D341Med (cell line): ENCODE measurements around the gene COL6A2.
"Not testable (repeated sequence)": the region's sequence is repeated elsewhere in the genome, so short reads cannot be mapped to it uniquely, and the experiment has no call there.

Source experiments
- DNase-seq: peaks from one replicate; pipeline ENCODE4 v3.0.0; 2012; ENCODE audit warnings: low spot score

Gene COL6A2

GRCh38 chr21:46061063-46061462 lies 36.8 kb upstream of the COL6A2 start:
- no peak for DNase-seq

DNA sequence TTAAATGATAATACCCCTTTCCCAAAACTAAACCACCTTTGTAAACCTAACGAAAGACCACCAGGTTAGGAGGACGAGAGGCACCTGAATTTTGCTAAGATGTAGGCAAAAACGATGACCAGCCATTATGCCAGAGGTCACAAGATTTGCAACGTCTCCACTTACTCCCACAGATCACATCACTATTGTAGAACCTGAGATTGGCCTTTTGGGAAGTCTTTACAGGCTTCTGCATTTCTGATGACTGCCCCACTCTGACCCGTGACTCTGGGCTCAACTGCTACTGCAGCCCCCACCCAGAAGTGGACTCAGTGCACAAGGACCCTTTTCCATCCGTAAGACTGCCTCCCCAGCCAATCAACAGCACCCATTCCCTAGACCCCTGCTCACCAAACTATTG lies 36.4 kb upstream of the COL6A2 start:
- no peak for DNase-seq

GRCh38 chr21:46061950-46062349 lies 36.0 kb upstream of the COL6A2 start:
- no peak for DNase-seq

- peak; percentile 2 for DNase-seq
Measured at GRCh38 chr21:46062471-46063211, 35.3 kb upstream of the COL6A2 start.

DNA sequence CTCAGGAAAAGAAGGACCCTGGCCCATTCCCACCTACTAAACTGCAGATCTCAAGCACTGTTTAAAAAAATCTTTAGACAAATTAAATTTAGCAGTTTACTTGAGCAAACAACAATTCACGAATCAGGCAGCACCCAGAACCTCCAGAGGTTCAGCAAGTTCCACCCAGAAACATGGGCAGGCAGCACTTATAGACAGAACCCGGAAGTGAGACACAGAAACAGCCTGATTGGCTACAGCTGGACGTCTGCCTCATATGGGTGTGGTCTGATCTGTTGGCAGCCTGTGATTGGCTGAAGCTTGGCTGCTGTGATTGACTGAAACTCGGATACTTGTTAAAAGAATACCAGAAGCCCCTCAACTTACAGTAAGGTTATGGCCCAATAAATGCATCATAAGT lies 34.7 kb upstream of the COL6A2 start:
- no peak for DNase-seq

DNA sequence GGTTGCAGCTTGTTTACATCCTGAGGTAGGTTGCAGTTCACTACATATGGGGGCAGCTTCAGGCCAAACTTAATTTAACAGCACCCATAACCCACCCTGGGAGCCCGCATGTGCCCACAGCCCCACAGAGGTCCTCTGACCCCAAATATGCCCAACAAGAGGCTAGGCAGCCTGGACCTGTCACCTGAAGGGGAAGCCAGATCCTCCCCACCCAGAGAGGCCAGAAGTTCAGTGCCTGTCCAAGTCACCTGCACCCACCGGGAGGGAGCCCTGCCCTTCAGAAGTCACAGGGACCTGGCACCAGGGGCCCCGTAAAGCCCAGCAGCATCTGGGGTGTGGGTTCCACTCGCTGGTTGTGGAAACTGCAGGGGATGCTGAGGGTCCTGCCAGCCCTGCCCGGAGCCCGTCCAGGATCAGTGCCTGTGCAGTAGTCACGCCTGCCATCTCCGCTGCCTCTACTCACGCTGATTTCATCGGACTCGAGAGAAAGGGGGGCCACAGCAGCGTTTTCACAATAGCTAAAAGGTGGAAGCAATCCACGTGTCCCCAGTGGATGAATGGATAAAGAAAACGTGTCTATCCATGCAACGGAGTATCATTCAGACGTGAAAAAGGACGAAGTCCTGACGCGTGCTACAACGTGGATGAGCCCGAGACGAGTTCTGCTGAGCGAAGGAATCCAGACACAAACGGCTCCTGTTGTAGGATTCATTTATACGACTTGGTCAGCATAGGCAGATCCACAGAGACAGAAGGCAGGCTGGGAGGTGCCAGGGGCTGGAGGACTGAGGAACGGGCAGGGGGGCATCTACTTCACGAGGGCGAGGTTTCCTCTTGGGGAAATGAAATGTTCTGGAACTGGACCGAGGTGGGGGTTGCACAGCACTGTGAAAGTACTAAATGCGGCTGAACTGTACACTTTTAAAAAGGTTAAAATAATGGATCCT lies 33.9 kb upstream of the COL6A2 start:
- peak; percentile 14 for DNase-seq

GRCh38 chr21:46064870-46065214 lies 33.1 kb upstream of the COL6A2 start:
- peak; percentile 31 for DNase-seq

DNA sequence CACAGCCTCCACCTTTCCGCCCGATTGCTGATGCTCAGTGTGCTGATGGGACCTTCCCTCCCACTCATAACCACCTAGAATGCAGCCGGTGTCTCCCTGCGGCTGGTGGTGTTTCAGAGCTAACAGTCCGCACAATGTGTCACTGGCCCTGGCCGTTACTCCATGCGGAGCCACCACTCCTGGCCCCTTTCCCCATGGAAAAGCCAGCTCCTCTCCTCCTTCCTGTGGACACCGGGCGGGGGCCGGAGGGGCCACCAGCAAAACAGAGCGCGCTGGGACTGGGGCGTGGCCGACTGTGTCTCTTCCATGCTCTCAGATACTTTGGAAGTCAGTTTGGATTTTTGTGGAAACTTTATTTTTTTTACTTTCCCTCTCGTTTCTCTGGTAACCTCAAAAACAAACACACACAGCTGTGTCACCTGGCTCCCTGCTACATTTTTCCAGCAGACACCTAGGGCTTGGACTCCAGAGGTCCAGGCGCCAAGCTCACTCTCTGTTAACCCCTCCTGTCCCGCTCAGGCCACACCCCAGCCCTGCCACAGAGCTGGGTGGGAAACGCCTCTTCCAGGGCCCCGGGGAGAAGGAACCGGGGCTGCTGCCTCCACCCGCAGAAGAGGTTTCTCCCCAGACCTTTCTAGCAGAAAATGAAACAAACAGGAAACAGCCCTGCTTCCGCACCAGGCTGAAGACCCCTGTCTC lies 32.5 kb upstream of the COL6A2 start:
- no peak for DNase-seq

DNA sequence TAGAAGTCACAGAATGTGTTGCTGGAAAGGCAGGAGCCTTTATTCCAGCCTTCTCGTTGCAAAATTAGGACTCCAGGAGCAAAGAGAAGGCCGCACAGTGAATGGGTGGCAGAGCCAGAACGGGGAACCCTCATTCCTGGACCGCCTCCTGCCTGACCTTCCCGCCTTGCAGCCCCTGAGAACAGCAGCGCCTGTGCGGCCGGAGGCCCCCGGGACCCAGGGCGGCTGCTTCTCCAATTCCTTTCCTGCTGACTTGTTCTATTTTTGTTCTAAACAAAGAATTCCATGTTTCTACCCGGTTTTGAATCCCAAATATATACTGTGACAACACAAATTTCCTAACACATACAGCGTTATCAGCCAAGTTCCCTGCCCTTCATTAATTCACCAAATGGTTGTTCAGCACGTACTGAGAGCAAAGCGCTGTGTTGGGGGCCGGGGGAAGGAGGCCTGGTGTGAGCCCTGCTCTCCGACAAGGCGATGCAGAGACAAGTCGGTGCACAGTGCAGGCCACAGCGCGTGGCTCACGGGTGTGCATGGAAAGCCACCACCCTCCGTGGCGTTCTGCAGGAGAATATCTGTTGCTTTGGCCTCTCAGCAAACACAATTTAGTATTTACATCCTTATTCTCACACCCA lies 31.9 kb upstream of the COL6A2 start:
- DNase-seq, result no peak

DNA sequence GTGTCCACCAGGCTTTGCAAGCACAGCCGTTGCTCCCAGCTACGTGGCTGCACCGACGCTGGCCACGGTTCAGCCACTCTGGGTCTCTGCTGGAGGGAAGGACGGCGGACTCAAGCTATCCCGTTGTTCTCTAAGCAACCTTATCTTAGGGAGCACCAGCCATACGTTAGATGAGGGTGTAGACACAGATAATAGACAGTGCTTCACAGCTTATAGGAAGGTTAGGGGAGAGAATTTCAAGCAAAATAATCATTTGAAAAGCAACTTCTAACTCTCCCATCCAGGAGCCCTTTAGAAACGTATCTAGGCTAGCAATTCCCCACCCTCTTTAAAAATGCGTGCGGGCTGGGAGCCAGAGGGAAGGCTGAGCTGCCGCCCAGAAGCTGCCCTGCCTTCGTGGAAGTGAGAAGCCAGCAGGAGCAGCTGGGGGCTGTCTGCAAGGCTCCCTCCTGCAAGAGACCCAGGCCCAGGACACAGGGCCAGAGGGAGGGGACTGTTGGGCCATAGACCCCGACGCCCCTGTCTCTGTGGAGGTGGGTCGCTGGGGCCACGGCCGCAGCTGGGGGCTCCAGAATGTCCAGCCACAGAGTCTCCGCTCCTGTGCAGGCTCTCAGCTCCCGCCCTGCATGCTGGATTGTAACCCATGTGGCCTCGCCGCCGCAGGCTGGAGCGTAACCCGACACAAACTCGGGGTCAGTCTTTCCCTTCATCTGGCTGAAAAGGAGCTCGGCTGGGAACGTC lies 31.2 kb upstream of the COL6A2 start:
- no peak for DNase-seq

DNA sequence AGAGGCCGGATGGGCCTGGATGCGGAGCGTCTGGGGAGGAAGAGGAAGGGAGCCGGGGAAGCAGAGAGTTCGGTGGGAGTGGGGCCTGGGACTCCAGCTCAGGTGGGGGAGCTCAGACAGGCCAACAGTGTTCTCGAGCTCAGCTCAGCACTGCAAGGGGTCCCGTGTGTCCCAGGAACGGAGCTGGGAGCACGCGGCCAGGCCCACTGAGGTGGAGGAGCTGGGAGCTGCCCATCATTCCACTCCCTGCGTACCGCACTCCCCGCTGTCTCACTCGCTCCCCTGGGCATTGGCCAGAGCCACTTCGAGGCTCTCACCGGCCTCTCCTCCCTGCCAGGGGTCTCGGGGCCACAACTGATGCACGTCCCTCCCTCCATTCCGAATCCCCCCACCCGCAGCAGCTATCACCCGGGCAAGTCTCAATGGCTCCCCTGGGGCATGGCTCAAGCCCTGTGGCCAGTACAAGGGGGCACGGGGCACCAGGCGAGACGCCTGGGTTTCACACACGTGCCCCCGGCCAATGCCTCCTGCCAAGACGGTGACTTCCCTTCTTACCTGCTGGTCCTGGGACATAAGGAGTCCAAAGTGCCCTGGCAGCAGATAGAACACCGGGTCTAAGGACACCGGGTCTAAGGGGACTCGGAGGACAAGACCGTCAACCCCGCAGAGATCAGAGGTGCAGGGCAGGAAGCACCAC lies 30.3 kb upstream of the COL6A2 start:
- no peak for DNase-seq

DNA sequence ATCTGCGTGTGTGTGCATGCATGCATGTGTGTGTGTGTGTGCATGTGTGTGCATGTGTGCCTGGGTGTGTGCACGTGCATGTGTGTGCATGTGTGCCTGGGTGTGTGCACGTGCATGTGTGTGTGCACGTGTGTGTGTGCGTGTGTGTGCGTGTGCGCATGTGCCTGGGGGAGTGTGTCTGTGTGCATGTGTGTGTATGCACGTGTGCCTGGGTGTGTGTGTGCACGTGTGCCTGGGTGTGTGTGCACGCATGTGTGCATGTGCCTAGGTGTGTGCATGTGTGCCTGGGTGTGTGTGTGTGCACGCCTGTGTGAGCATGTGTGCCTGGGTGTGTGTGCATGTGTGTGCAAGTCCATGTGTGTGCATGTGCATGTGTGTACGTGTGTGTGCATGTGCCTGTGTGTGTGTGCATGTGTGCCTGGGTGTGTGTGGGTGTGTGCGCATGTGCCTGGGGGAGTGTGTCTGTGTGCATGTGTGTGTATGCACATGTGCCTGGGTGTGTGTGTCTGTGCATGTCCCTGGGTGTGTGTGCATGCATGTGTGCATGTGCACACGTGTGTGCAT lies 29.3 kb upstream of the COL6A2 start:
- DNase-seq, result no peak

DNA sequence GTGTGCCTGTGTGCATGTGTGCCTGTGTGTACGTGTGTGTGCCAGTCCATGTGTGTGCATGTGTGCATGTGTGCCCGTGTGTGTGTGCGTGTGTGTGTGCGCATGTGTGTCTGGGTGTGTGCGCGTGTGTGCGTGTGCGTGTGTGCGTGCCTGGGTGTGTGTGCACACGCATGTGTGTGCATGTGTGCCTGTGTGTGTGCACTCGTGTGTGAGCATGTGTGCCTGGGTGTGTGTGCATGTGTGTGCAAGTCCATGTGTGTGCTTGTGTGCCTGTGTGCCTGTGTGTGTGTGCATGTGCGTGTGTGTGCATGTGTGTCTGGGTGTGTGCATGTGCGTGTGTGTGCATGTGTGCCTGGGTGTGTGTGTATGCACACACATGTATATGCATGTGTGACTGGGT lies 28.7 kb upstream of the COL6A2 start:
- DNase-seq, result no peak

- DNase-seq, result peak; percentile 28
Measured at GRCh38 chr21:46069719-46070279, 28.1 kb upstream of the COL6A2 start.

DNA sequence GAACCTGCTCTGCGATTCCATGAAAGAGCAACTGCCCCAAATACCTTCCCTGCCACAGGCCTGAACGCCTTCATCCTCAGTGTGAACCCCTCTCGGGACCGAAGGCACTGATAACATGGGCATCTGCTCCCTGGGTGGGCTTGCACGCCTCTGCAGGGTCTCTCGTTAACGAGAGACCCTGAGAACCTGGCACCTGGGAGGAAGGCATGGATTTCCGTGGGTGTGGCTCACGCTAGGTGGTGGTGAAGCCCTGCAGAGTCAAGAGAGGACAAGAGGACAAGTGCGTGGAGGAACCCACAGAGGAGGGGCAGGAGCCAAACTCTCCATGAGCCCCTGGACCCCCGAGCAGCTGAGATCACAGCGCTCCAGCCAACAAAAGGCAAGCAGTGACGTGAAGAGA lies 26.8 kb upstream of the COL6A2 start:
- peak; percentile 13 for DNase-seq

DNA sequence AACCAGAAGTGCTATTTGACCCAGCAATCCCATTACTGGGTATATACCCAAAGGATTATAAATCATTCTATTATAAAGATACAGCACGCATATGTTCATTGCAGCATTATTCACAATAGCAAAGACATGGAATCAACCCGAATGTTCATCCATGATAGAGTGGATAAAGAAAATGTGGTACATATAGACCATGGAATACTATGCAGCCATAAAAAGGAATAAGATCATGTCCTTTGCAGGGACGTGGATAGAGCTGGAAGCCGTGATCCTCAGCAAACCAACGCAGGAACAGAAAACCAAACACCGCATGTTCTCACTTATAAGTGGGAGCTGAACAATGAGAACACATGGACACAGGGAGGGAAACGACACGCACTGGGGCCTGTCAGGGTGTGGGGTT lies 21.2 kb upstream of the COL6A2 start:
- not testable (repeated sequence) for DNase-seq

DNA sequence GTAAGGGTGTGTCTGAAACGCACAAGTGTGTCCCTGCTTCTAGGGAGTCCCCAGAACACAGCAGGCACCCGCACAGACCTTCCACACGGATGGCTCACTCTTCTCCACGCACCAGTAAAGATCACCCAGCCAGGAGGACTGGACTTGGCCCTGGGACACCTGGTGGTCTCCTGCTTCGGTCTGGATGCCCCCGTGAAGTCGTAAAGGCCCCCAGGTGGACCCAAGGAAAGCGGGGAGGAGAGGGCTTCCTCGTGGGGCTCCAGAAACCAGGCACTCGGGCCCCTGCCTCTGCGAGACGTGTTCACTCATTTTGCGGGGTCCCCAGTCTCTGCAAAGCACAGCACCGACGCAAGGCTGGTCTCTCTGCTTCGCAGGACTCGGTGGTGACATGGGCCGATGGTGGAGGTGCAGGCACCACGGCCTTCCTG lies 20.2 kb upstream of the COL6A2 start:
- DNase-seq, result peak; percentile 15

DNA sequence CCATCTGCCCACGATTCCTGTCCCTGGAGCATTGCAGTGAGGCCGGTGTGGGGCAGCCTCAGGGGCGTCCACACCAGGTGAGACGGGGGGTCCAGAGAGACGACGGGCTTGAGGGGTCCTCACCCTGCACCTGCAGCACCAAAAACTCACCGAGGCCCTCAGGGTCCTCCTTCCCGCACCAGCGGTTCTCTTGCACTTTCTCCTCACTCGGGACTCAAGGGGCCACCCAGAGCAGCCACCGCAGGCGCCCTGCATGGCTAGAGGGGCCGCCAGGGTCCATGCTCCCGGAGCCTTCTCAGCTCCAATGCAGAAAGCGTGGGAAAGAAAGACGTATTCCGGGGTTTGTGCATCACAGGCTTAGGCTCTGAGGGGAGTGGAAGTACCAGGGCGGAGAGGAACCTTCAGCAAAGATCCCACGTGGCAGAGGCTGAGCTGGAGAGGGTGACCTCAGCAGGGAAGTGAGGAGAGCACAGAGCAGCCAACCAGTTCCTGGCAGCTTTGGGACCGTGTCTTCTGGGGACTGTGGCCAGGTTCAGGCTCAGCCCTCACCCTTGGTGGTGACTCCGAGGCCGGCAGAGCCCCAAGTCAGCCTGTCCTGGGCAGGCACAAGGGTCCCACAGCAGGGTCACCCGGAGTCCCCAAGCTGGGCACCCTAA lies 19.5 kb upstream of the COL6A2 start:
- DNase-seq, result peak; percentile 15

DNA sequence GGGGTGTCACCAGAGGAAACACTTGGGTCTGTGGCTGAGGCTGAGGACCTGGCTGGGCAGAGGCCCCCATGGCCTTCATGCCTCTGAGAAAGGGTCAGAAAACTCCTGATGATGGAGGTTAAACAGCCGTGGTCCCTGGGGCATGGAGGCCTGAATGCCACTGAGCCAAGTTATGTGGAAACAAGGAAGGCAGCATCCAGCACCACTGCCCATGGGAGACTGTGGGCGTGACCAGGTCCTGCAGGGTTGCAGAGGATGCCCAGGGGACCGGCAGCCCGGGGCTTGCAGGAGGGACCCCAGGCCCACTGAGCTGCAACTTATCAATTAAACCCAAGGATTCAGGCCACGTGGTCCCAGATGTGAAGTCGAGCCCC lies 18.9 kb upstream of the COL6A2 start:
- DNase-seq, result peak; percentile 24
